NCI-H524 (cell line): ENCODE data around the gene GLRX2.
"Not testable (repeated sequence)": the region's sequence is repeated elsewhere in the genome, so short reads cannot be mapped to it uniquely, and the experiment has no call there.

ENCODE experiments used
- DNase-seq, 2 experiments: peaks; one replicate each; lab custom pipeline; 2025; lab: John Stamatoyannopoulos, UW

The GLRX2 gene

GRCh38 chr1:193062698-193063463 is 42.3 kb downstream of the GLRX2 start:
- no peak for DNase-seq

- peak in 1 of 2 experiments; percentile 16 for DNase-seq
Measured at GRCh38 chr1:193060938-193061337, 44.3 kb downstream of the GLRX2 start.

GRCh38 chr1:193060406-193060805 is 44.8 kb downstream of the GLRX2 start:
- DNase-seq: peak in 1 of 2 experiments; percentile 9

- DNase-seq: no peak
Measured at GRCh38 chr1:193060115-193060403, 45.2 kb downstream of the GLRX2 start.

- DNase-seq: peak; percentile 95 to 97
Measured at GRCh38 chr1:193059282-193060114, 45.7 kb downstream of the GLRX2 start, which contains the start of the genes RO60 and UCHL5. Gene RO60, plus strand, starts transcription at chr1:193059612. Its CDS starts 9,443 bp downstream, at chr1:193069055. Gene UCHL5, minus strand, starts transcription at chr1:193059360. Its CDS starts 100 bp downstream, at chr1:193059260.

GRCh38 chr1:193058529-193059281 is 46.5 kb downstream of the GLRX2 start:
- peak; percentile 31 to 67 for DNase-seq

- DNase-seq: no peak
Measured at GRCh38 chr1:193054169-193054675, 51.0 kb downstream of the GLRX2 start.

GRCh38 chr1:193048913-193049312 is 56.3 kb downstream of the GLRX2 start:
- not testable (repeated sequence) for DNase-seq
